Measurements from ENCODE around the gene PHACTR2. TPM values are rescaled to one million over a fixed set of nuclear protein-coding genes. Genes with fewer than 3 reads are reported as not detected.
A peak's percentile ranks its signal among the peaks of the same experiment; 100 is the strongest.
"Not testable (repeated sequence)": the region's sequence is repeated elsewhere in the genome, so short reads cannot be mapped to it uniquely, and the experiment has no call there.

PHACTR2 gene
- total RNA-seq, 1 donor, result 51.4 TPM

- no peak overlapping the region for H3K4me3 ChIP-seq (ENCODE audit: low read depth, low read length)
- DNase-seq (ENCODE audit: low read depth), result no peak
- TF ChIP-seq CTCF (IDR thresholded peaks at IDR 0.05; ENCODE audit: insufficient read depth, low read depth, low read length), result no peak
Observed at GRCh38 chr6:143664171-143664570, 13.6 kb upstream of the PHACTR2 start.

DNA sequence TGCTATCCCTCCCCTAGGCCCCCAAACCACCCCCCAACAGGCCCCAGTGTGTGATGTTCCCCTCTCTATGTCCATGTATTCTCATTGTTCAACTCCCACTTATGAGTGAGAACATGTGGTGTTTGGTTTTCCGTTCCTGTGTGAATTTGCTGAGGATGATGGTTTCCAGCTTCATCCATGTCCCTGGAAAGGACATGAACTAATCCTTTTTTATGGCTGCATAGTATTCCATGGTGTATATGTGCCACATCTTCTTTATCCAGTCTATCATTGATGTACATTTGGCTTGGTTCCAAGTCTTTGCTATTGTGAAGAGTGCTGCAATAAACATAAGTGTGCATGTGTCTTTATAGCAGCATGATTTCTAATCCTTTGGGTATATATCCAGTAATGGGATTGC, 11.8 kb upstream of the PHACTR2 start:
- DNase-seq (ENCODE audit: low read depth), result not testable (repeated sequence)

DNA sequence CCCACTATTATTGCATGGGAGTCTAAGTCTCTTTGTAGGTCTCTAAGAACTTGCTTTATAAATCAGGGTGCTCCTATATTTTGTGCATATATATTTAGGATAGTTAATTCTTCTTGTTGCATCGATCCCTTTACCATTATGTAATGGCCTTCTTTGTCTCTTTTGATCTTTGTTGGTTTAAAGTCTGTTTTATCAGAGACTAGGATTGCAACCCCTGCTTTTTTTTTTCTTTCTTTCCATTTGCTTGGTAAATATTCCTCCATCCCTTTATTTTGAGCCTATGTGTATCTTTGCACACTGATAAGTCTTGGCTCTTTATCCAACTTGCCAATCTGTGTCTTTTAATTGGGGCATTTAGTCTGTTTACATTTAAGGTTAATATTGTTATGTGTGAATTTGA, 8.3 kb upstream of the PHACTR2 start:
- not testable (repeated sequence) for H3K4me3 ChIP-seq (ENCODE audit: low read depth, low read length)

More for the DNA sequence above, 11.8 kb upstream of the PHACTR2 start:
- not testable (repeated sequence) for H3K4me3 ChIP-seq (ENCODE audit: low read depth, low read length)

GRCh38 chr6:143673669-143674068, 4.1 kb upstream of the PHACTR2 start:
- no peak for TF ChIP-seq CTCF (IDR thresholded peaks at IDR 0.05; ENCODE audit: insufficient read depth, low read depth, low read length)
- peak; percentile 80 for DNase-seq (ENCODE audit: low read depth)
- no peak overlapping the region for H3K4me3 ChIP-seq (ENCODE audit: low read depth, low read length)

More for the DNA sequence above, 8.3 kb upstream of the PHACTR2 start:
- DNase-seq (ENCODE audit: low read depth), result not testable (repeated sequence)

GRCh38 chr6:143674483-143675381, 3.0 kb upstream of the PHACTR2 start:
- H3K4me3 ChIP-seq (ENCODE audit: low read depth, low read length), result no peak overlapping the region
- TF ChIP-seq CTCF (IDR thresholded peaks at IDR 0.05; ENCODE audit: insufficient read depth, low read depth, low read length), result no peak
- peak; percentile 66 for DNase-seq (ENCODE audit: low read depth)

DNA sequence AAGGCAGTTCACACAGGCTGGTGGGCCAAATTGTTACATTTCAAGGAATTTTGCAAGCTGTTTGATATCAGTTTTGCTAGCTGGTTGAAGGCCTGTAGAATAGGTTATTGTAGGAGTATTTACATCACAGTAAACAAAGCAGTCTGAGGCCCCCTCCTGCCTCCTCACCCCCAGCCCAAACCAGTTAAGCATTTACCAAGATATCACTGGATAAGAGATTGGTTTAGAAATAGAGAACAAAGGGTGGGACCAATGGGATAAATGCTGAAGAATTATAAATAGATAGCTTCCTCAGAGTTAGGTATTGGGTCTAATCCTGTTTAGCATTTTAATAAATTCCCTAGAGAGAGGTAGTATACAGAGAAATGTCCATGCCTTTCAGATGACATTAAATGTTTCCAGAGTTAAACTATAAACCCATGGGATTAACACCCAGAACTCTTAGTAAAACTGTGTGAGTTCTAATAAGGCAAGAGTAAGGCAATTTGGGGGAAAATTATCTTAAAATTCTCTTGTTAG, 2.3 kb upstream of the PHACTR2 start:
- DNase-seq (ENCODE audit: low read depth), result no peak
- H3K4me3 ChIP-seq (ENCODE audit: low read depth, low read length), result no peak overlapping the region
- no peak for TF ChIP-seq CTCF (IDR thresholded peaks at IDR 0.05; ENCODE audit: insufficient read depth, low read depth, low read length)

- no peak overlapping the region for H3K4me3 ChIP-seq (ENCODE audit: low read depth, low read length)
- no peak for TF ChIP-seq CTCF (IDR thresholded peaks at IDR 0.05; ENCODE audit: insufficient read depth, low read depth, low read length)
- DNase-seq (ENCODE audit: low read depth), result peak; percentile 71
Observed at GRCh38 chr6:143675946-143676345, 1.8 kb upstream of the PHACTR2 start.
